GM18907 (cell line): ENCODE measurements around the gene SYTL2.

Experiments
- ATAC-seq: cut with Tn5 transposase; IDR thresholded peaks from one replicate; pipeline ENCODE4 v1.9.1; 2021; ENCODE audit warnings: mild to moderate bottlenecking, moderate library complexity; ENCODE audit not compliant: unreplicated experiment

Gene SYTL2

GRCh38 chr11:85737738-85738137 is 73.2 kb downstream of the SYTL2 start:
- ATAC-seq = no peak

GRCh38 chr11:85735876-85736460 is 75.0 kb downstream of the SYTL2 start:
- ATAC-seq = no peak

- ATAC-seq = peak; percentile 93
These were observed 78.0 kb downstream of the SYTL2 start for GRCh38 chr11:85732965-85733364.

- no peak for ATAC-seq
These were observed 84.6 kb downstream of the SYTL2 start for GRCh38 chr11:85726381-85726780.

GRCh38 chr11:85725510-85726258 is 85.3 kb downstream of the SYTL2 start:
- no peak for ATAC-seq

GRCh38 chr11:85724748-85725465 is 86.0 kb downstream of the SYTL2 start:
- no peak for ATAC-seq

GRCh38 chr11:85723088-85723487 is 87.9 kb downstream of the SYTL2 start:
- ATAC-seq = no peak

GRCh38 chr11:85721191-85721590 is 89.8 kb downstream of the SYTL2 start:
- ATAC-seq = no peak

GRCh38 chr11:85718991-85719807 is 91.7 kb downstream of the SYTL2 start:
- ATAC-seq = no peak

- no peak for ATAC-seq
These were observed 92.6 kb downstream of the SYTL2 start for GRCh38 chr11:85718126-85718943.

GRCh38 chr11:85717429-85717828 is 93.5 kb downstream of the SYTL2 start:
- ATAC-seq = no peak

GRCh38 chr11:85712953-85713352 is 98.0 kb downstream of the SYTL2 start:
- no peak for ATAC-seq

- ATAC-seq = no peak
These were observed 100.0 kb downstream of the SYTL2 start for GRCh38 chr11:85710917-85711316.

- ATAC-seq = no peak
These were observed 100.8 kb downstream of the SYTL2 start for GRCh38 chr11:85709941-85710702.

- no peak for ATAC-seq
These were observed 105.1 kb downstream of the SYTL2 start for GRCh38 chr11:85705800-85706199.

GRCh38 chr11:85704967-85705366 is 106.0 kb downstream of the SYTL2 start:
- ATAC-seq = no peak

GRCh38 chr11:85699957-85700741 is 110.8 kb downstream of the SYTL2 start:
- peak; percentile 89 for ATAC-seq

GRCh38 chr11:85698195-85698594 is 112.7 kb downstream of the SYTL2 start:
- ATAC-seq = no peak

GRCh38 chr11:85697747-85698146 is 113.2 kb downstream of the SYTL2 start:
- no peak for ATAC-seq
